ENCODE measurements around the gene EIF2B1.

GRCh38 chr12:123573870-123574269 lies 59.6 kb downstream of the EIF2B1 start:
- no peak for TF ChIP-seq YY1 (IDR thresholded peaks at IDR 0.05; ENCODE audit: insufficient read depth, insufficient read length)
- TF ChIP-seq ZNF274 (IDR thresholded peaks at IDR 0.05; ENCODE audit: low read depth, low read length) = no peak

Data from NT2/D1 (cell line).